Breast epithelium (tissue), 3 donors: ENCODE measurements around the gene RNASEH1.

Experiments used
- CTCF ChIP-seq, 3 donors: fragments of 450-650 bp; IDR thresholded peaks; one replicate each; pipeline ENCODE4 v1.5.1; 2016 to 2017; ENCODE audit warnings: antibody characterized with exemption in 3 of 3, mild to moderate bottlenecking in 3 of 3, moderate library complexity in 3 of 3
- POLR2A ChIP-seq: fragments of 450-650 bp; IDR thresholded peaks from one replicate; pipeline ENCODE4 v1.6.1; 2016; ENCODE audit warnings: antibody characterized with exemption, mild to moderate bottlenecking, moderate library complexity
- POLR2AphosphoS5 ChIP-seq, 3 donors: sonication (generic); formaldehyde crosslinking; IDR thresholded peaks; one replicate each; pipeline ENCODE4 v1.6.1; 2017; ENCODE audit warnings: antibody characterized with exemption in 3 of 3

- TF ChIP-seq POLR2AphosphoS5 (IDR thresholded peaks at IDR 0.05) (no peak), CTCF (IDR thresholded peaks at IDR 0.05) (no peak), POLR2A (no peak)
These were observed 40.2 kb upstream of the RNASEH1 start for GRCh38 chr2:3598197-3598910.
